Measurements from ENCODE around the gene SPTLC1.
"Not testable (repeated sequence)": the region's sequence is repeated elsewhere in the genome, so short reads cannot be mapped to it uniquely, and the experiment has no call there.

SPTLC1 gene

DNA sequence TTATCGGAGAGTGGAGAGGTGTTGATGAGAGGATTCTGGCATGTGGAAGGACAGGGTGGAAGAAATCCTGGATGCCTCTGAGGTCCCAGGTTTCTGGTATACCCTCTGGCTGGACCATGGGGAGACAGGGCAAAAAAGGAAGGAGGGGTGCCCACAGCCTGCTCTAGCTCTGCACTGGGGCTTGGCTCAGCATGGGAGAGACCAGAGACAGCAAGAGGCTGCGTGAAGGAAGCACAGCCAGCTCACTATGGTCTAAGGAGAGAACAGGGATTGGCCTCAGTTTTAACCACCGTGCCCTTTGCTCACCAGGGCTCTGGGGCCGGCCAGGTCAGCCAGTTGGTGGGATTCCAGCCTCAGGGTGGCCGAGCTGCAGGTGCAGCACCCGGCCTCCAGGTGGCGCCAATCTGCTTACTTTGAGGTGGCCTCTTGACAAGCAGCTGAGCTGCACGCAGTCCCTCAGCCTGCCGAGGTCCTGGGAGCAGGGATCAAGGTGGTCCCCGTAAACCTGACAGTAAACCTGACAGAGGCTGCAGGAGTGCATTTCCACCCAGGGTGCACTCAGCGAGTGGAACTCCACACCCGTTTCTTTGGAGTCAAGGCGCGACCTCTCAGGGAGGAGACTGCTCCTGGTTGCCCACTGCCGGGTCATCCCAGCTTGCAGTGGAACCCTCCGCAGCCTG lies 25.0 kb upstream of the SPTLC1 start:
- DNase-seq, result peak; percentile 59

DNA sequence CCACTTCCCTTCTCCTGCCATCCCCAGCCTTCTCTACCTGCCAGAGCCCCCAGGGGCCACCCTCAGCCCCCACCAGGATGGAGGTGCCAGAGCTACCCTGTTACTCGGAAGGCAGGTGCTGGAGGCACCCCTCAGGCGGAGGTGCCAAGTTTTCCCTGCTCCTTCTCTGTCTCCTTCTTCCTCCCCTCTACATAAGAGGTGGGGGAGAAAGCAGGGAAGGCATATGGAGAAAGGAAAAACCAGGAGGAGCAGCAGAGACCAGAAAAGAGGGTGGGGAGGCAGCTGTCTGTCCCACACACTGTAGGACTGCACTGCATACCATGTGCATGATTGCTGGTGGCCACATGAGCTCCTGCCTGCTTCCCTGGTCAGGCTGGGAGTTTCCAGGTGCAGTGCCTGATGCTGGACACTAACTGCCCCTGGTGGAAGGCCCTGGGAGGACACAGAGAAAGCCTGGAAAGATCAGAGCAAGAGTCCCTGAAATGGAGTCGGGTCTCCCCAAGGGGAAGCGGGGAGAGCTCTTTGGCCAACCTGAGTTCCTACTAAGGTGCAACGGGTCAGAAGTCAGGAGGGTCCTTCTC lies 23.8 kb upstream of the SPTLC1 start:
- DNase-seq, result not testable (repeated sequence)

DNA sequence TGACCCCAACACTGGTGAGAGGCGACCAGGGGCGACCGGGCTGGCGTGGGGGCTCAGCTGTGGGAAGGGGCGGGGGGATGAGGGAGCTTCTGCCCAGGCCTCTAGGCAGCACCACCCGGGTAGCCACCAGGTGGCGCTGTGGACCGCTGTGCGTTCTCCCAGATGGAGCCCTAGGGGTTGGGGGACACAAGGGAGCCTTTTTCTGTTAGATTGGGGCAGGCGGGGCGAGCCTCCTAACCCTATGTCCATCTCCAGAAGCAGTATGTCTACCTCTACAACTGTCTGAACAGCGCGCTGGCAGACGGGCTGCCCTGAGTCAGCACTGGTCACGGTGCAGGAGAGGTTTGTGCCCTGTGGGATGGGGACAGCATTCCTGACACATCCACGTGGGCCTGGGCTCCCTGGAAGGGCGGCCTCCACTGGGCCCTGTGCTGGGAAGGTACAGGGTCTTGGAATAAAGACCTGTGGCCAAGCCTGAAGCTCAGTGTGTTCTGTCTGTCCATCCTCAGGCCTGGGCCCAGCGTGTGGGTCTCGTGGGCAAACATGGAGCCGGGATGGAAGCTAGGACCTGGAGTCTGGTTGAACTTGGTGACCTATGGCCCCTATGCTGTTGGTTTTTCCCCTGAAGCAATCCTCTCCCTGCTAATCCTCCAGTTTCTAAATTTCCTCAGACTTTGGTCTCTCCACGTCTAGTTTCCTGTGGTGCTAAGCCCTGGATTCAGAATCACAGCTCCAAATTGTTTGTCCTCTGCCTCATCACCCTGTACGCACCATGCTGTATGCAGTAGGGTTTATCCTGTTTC lies 23.1 kb upstream of the SPTLC1 start:
- DNase-seq, result peak; percentile 44

DNA sequence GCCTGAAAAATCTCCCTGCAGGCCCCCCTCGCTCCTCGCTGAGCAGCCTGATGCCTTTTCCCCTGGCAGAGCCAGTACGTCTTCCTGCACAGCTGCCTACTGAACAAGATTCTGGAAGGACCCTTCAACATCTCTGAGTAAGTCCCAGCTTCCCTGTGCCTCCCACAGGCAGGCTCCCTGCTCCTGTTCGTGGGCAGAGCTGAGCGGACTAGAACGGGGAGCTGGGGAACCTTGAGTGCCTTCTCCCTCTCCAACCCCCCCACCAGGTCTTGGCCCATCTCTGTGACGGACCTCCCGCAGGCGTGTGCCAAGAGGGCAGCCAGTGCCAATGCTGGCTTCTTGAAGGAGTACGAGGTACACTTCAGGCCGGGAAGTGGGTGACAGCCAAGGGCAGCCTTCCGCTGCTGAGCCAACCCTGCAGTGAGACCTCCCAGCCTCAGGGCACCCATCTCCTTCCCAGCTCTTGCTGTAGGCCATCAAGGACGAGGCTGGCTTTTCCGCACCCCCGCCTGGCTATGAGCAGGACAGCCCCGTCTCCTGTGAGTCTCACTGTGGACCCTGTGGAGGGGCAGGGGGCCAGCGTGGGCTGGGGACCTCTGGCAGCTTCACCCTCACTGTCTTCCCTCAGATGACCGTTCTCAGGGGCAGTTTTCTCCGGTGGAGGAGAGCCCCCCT lies 21.1 kb upstream of the SPTLC1 start:
- no peak for DNase-seq

DNA sequence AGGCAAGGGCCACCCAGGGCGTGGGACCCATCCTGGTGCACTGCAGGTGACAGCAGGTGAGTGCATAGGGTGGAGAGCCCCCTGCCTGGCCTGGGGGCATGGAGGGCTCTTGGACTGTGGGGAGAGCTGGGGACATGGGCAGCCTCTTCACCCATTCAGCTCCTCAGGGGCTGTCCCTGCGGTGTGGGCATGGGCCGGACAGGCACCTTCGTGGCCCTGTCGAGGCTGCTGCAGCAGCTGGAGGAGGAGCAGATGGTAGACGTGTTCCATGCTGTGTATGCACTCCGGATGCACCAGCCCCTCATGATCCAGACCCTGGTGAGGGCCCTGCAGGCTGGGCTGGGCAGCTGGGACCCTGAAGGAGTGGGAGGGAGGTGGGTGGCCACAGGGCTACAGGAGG lies 20.4 kb upstream of the SPTLC1 start:
- no peak for DNase-seq

DNA sequence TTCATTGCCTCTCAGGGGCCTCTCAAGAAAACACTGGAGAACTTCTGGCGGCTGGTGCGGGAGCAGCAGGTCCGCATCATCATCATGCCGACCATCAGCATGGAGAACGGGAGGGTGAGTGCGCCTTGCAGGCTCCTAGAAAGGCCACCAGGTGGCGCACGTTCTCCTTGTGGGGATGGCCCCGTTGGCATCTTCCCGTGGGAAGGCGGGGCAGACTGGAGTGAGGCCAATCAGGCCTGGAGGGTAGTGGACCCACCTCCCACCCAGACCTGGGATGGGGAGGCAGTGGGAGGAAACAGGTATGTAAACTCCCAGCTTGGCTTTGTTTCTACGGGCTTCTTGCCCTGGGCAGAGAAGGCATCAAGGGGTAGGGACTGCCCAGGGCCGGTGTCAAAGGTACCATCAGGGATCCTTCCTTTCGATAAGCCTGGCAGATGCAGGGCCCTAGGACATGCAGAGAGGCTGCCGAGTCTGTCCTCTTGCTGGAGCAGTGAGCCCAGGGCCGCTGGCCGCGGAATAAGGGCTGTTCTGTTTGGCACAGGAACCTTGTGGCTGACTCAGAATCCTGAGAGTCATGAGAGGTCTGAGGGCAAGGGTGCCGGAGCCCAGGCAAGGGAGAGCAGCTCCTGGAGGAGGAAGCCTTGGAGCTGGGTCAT lies 18.9 kb upstream of the SPTLC1 start:
- DNase-seq, result peak; percentile 77

DNA sequence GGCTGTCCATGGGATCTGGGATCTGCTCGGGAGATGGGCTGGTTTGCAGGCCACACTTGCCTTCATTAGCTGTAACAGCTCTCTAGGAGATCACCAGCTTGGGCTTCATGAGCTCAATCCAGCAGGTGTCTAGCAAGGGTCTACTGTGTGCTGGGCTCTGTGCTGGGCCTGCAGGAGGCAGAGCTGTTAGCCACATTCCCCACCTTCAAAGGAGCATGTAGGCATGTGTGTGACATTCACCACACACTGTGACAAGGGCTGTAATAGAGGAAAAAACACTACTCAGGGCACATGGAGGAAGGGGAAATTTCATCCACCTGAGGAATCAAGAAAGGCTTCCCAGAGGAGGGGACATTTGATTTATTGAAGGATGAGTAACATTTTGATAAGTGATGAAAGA lies 17.7 kb upstream of the SPTLC1 start:
- not testable (repeated sequence) for DNase-seq

DNA sequence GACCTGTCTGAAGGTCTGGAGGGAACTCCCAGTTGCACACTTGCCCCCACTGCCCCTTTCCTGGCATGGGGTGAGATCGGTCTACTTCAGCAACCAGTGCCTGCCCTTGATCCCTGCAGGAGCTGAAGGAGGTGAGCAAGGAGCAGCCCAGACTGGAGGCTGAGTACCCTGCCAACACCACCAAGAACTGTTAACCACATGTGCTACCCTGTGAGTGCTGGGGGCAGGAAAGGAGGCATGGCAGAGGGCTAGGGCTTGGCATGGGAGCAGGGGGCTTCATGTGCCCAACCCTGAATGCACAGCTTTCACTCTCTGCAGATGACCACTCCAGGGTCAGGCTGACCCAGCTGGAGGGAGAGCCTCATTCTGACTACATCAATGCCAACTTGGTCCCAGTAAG lies 17.3 kb upstream of the SPTLC1 start:
- no peak for DNase-seq

DNA sequence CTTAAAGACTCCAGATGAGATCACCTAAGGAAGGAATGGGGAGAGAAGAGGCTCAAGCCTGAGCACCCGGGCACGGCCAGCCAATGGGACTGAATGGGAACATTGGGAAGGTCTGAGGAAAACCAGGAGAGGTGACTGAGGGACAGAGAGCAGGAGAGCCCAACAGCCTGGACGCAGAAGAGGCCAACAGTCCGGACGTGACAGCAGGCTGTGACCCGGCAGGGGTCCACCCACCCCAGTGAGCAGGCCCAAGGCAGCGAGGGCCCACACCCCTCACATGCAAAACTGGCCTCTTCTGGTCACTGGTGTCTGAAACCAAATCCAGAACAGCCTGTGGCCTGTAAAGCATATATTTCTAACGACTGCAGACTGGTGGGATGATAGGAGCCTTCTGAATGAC lies 7.6 kb upstream of the SPTLC1 start:
- no peak for DNase-seq

DNA sequence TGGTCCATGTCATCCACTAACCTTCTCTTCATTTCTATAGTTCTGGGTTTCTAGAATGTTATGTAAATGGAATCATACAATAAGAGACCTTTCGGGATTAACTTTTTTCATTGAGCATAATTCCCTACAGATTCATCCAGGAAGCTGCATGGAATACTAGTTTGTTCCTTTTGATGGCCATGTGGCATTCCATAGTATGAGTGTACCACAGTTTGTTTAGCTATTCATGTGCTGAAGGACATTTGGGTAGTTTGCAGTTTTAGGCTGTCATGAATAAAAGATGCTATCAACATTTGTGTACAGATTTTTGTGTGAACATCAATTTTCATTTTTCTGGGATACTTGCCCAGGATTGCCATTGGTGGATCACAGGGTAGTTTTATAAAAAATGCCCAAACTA lies 6.8 kb upstream of the SPTLC1 start:
- DNase-seq, result no peak

DNA sequence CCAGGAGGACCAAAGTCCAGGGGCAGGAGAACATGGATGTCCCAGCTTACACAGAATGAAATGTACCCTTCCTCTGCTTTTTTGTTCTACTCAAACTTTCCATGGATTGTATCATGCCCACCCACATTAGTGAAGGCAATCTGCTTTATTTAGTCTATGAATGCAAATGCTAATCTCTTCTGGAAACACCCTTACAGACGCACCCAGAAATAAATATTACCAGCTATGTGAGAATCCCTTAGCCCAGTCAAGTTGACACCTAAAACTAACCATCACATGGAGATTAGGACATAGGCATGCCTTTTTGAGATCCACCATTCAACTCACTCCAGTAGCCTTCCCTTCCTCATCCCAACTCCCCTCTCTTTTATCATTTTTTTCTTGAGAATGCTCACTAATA lies 6.1 kb upstream of the SPTLC1 start:
- DNase-seq, result no peak

DNA sequence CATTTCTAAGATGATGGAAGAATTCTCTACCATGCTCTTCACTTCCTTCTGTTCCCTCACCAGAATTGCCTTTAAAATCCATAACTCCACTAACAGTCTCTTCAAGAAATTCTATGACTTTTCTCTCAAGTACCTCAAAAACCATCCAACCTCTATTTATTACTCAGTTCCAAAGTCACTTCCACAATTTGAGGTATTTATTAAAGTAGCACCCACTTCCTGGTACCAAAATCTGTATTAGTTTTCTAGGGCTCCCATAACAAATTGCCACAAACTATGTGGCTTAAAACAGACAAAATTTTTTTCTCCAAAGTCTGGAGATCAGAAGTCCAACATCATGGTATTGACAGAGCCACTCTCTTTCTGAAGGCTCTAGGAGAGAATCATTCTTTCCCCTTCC lies 4.9 kb upstream of the SPTLC1 start:
- no peak for DNase-seq

DNA sequence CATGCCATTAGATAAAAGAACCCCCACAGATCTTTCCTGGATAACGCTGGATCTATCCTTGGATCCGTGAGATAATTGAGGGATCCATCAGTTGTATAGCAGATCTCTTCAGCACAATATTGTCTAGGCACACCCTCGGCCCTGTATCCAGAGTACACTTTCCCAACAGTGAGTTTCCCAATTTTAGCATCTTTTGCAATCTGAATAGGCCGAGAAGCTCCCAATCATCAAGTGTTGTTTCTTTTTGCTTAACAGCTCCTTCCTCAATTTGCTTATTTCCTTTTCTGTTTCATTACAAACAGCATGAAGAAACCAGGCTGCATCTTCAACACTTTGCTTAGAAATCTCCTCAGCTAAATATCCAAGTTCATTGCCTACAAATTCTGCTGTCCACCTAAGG lies 4.4 kb upstream of the SPTLC1 start:
- DNase-seq, result no peak

DNA sequence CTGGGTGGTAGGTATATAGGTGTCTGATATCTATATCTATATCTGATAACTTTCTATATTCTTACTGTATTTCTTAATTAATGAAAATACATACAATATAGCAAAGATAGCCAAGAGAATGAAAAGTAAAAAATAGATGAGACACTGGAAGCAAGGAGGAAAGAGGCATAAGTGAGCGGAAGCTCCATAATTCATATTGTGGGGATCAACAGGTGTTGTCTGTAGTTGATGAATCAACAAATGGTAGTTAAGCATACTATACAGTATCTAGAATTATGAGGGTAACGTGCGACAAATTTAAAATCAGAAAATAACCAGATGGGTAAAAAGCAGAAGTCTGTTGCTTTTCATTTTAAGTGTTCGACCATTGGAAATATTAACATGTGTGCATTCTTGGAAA lies 7.1 kb downstream of the SPTLC1 start:
- DNase-seq, result no peak

DNA sequence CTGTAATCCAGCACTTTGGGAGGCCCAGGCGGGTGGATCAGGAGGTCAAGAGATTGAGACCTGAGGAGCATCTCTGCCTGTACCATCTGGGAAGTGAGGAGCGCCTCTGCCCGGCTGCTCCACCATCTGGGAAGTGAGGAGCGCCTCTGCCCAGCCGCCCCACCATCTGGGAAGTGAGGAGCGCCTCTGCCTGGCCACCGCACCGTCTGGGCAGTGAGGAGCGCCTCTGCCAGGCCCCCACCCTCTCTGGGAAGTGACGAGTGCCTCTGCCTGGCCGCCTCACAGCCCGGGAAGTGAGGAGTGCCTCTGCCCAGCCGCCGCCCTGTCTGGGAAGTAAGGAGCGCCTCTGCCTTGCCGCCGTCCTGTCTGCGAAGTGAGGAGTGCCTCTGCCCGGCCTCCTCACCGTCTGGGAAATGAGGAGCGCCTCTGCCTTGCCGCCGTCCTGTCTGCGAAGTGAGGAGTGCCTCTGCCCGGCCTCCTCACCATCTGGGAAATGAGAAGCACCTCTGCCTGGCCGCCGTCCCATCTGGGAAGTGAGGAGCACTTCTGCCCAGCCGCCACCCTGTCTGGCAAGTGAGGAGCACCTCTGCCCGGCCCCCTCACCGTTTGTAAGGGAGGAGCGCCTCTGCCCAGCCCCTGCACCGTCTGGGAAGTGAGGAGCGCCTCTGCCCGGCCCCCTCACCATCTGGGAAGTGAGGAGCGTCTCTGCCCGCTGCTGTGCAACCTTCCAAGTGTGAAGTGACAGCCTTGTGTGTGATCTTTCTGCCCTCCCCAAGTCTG lies 9.6 kb downstream of the SPTLC1 start:
- DNase-seq, result not testable (repeated sequence)

DNA sequence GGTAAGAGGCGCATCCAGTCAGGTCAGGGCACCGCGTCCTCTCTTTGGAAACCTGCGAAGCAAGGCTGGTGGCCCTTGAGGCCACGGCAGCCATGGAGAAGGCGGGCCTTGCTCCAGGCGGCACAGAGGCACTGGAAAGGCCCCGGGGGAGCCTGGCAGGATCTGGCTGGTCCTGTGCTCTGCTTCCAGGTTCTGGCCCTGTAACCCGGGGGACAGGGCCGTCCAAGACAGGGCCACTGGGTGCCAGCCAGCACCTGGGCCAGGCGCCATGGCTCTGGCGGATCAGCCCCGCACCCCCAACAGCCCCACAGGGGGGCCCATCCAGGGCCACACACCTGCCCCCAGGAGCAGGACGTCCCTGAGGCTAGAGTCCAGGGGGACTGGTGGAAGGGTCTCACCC lies 11.6 kb downstream of the SPTLC1 start:
- not testable (repeated sequence) for DNase-seq

DNA sequence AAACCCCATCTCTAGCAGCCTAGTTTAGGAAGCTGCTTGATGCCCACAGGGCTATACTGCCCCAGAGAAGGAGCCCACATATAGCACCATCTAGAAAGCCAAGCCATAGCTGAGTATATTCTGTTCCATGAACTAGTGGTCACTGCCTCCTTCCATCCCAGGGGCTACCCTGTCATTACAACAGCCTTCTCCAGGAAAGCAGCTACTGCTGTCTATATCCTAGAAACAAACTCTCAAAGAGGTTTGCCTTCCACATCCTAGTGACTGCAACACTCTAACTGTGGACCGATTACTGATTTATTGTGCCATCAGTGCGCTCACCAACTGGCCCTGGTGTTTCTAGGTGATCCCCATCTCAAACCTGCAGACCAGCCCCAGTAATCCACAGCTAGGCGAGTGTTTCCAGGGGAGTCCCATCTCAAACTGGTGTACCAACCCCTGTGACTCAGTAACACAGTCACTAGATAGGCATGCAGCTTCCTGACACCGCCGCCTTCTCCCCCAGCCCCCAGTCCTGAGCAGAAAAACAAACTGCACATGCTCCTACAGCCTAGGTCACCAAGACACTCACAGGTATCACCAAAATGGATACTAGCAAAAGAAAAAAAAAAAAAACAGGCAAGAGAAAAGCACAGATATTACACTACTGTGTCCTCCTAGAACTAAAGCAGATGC lies 14.8 kb downstream of the SPTLC1 start:
- no peak for DNase-seq

DNA sequence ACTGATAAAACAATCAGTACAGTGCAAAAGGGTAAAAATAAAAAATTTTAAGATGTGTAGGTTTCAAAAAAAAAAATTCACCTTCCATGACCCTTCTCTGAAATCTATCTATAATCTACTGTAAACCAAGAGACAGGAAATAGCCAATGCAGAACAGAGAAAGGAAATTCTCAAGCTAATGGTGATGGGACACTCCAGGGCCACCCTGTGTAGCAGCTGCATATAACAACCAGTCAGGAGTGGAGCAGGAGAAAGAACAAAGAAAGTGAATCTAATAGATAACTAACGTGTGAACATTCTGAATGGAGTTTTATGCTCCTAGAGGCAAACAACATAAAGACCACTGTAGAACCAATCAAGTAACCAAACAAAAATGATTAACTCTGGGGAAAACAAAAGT lies 16.6 kb downstream of the SPTLC1 start:
- no peak for DNase-seq

DNA sequence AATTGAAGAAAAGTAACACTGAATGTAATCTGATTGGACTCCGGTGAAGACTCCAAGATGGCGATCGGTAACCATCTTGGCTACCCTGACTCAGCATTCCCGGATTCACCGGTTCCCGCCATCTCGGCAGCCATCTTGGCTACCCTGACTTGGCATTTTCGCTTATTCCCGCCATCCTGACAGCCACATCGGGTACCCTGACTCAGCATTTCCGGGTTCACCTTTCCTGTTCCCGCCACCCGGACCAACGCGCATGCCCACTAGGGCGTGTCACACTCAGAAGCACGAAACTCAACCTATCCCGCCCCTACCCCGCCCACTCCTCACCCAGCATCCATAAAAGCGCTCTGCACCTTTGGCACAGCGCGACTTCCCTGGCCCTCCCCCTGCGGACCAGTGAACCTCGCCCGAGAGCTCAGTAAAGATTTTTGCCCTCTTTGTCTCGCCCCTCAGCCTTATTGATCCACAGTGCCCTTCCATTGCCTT lies 17.2 kb downstream of the SPTLC1 start:
- DNase-seq, result no peak

DNA sequence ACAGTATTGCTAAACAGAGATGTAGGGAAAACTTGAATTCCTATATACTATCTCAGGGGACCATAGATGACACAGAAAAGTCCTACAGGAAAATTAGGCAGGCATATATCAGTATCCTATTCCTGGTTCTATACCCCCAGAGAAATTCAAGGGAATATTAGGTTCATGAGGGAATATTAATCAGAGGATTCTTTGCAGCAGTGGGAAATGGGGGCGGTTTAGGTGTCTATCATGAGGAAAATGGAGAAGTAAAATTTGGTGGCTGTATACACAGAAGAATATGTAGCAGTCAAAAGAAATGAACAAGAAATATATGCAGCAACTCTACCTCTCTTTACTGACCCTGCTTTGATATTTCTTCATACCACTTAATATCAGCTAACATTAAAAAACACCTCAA lies 20.0 kb downstream of the SPTLC1 start:
- no peak for DNase-seq

DNA sequence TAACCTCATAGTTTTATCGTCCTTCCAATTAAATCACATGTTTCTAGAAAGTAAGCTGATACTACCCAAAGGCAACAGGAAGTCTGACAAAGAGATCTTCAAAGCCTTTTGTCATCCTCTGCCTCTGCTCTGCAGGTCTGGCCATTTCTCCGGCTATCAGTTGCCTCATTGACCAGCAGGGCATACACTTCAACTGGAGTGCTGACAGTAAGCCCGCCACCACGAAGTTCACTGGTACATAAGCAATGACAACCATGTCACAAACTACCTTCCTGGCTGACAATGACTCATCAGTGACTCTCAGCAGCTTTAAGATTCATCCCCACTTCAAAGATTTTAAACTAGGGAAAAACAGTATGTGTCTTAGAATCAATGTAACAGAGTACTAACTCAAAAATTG lies 20.6 kb downstream of the SPTLC1 start:
- no peak for DNase-seq

DNA sequence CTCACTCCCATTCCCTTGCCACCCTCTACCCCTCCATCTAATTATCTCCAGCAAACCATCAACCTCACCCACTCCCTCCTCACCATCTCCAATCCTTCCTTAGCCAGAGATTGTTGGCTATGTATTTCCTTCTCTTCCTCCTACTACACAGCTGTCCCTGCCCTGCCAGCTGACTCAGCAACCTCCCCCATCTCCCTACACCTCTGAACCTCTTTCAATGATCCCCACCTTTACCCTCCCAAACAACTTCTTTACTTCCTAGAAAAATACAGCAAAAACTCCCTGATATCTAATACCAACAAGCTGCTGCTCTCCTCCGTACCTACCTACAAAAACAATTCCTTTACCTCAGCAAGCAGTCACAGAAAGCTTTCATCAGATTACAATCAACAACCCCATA lies 37.3 kb downstream of the SPTLC1 start:
- no peak for DNase-seq

Data from NCI-H2171 treated with DMSO at 0.1 percent for 48 hours (cell line).